H1 (cell line): Measurements from ENCODE around the gene GPM6B. TPM values are rescaled to one million over a fixed set of nuclear protein-coding genes. Genes with fewer than 3 reads are reported as not detected.

Source experiments
- CTCF ChIA-PET: fragments of 300-600 bp; sonication (Branson Sonifier 250); formaldehyde crosslinking; loops from one replicate; lab custom pipeline; 2021; ENCODE audit not compliant: partially characterized antibody; lab: Charles Lee
- POLR2A ChIA-PET: fragments of 300-600 bp; sonication (Branson Sonifier 250); formaldehyde crosslinking; loops from one replicate; lab custom pipeline; 2021; ENCODE audit warnings: inconsistent platforms; ENCODE audit not compliant: partially characterized antibody; lab: Charles Lee
- DNase-seq, 2 experiments: peaks; one replicate each; pipeline versions ENCODE4 v3.0.0 to v3.0.0-alpha.2; 2010 to 2022; ENCODE audit warnings: low spot score in 2 of 2, low read depth in 1 of 2, mixed read lengths in 1 of 2
- FAIRE-seq: peaks from 2 replicates; lab custom pipeline; 2011; peaks lifted over from hg19 to GRCh38; lab: Jason Lieb, UNC
- H2AFZ ChIP-seq: 2 replicates; pipeline ENCODE4 v1.8.1; 2012; ENCODE audit warnings: low read length, inconsistent platforms
- H2AK5ac ChIP-seq: 2 replicates; pipeline ENCODE4 v1.6.1; 2013; ENCODE audit warnings: low read depth, low read length
- H2BK120ac ChIP-seq: replicated peaks from 2 replicates; pipeline ENCODE3; 2013; ENCODE audit warnings: low read depth, low read length, inconsistent platforms
- H2BK12ac ChIP-seq: 2 replicates; pipeline ENCODE4 v1.6.1; 2013; ENCODE audit warnings: low read depth, low read length
- H2BK15ac ChIP-seq: 2 replicates; pipeline ENCODE4 v1.6.1; 2013; ENCODE audit warnings: low read length
- H2BK20ac ChIP-seq: 2 replicates; pipeline ENCODE4 v1.6.1; 2013; ENCODE audit warnings: low read length
- H2BK5ac ChIP-seq: 2 replicates; pipeline ENCODE4 v1.6.1; 2013; ENCODE audit warnings: low read depth, low read length
- H3K14ac ChIP-seq: 2 replicates; pipeline ENCODE4 v1.6.1; 2013; ENCODE audit warnings: inconsistent platforms; ENCODE audit not compliant: insufficient read length
- H3K18ac ChIP-seq: 2 replicates; pipeline ENCODE4 v1.6.1; 2013; ENCODE audit warnings: low read length; ENCODE audit errors: extremely low read depth
- H3K23ac ChIP-seq: 2 replicates; pipeline ENCODE4 v1.6.1; 2013; ENCODE audit warnings: inconsistent platforms; ENCODE audit not compliant: insufficient read length
- H3K23me2 ChIP-seq: 2 replicates; pipeline ENCODE4 v1.6.1; 2013; ENCODE audit warnings: low read depth, low read length
- H3K27ac ChIP-seq: 2 replicates; pipeline ENCODE4 v1.6.1; 2011; ENCODE audit warnings: low read depth, low read length, inconsistent platforms
- H3K27me3 ChIP-seq, 4 experiments: replicated peaks in 1 of 4; 1 replicate in 1 of 4; 2 replicates in 3 of 4; pipeline versions ENCODE4 v1.6.1 to v1.8.1; 2011 to 2013; ENCODE audit warnings: low read length in 3 of 4, mild to moderate bottlenecking in 3 of 4, inconsistent platforms in 2 of 4, mixed read lengths in 2 of 4, moderate library complexity in 1 of 4; ENCODE audit not compliant: control insufficient read depth in 3 of 4, insufficient read depth in 3 of 4; ENCODE audit errors: extremely low read depth in 1 of 4
- H3K36me3 ChIP-seq, 4 experiments: 2 replicates each; pipeline versions ENCODE4 v1.6.1 to v1.8.1; 2011 to 2013; ENCODE audit warnings: mild to moderate bottlenecking in 4 of 4, low read length in 3 of 4, moderate library complexity in 2 of 4, control low read depth in 1 of 4, inconsistent platforms in 1 of 4; ENCODE audit not compliant: insufficient read depth in 4 of 4, control insufficient read depth in 2 of 4
- H3K4ac ChIP-seq: replicated peaks from 2 replicates; pipeline ENCODE3; 2013; ENCODE audit warnings: low read length, low read depth, mixed read lengths, inconsistent platforms; ENCODE audit not compliant: insufficient read length
- H3K4me1 ChIP-seq, 4 experiments: replicated peaks in 1 of 4; 1 replicate in 1 of 4; 2 replicates in 3 of 4; pipeline versions ENCODE4 v1.6.1 to v1.8.1; 2011 to 2013; ENCODE audit warnings: low read length in 3 of 4, inconsistent platforms in 2 of 4, mixed read lengths in 1 of 4; ENCODE audit not compliant: insufficient read depth in 4 of 4, control insufficient read depth in 3 of 4
- H3K4me2 ChIP-seq, 2 experiments: 2 replicates each; pipeline versions ENCODE4 v1.6.1 to v1.8.1; 2011 to 2013; ENCODE audit warnings: low read depth in 2 of 2, low read length in 2 of 2, control low read depth in 1 of 2, inconsistent platforms in 1 of 2, mild to moderate bottlenecking in 1 of 2; ENCODE audit not compliant: insufficient read depth in 1 of 2
- H3K4me3 ChIP-seq, 4 experiments: fragments of 200-600, 300-600 bp in 1 of 4; sonication (generic), shearing (Covaris generic), sonication (Bioruptor Twin) in 1 of 4; 2 replicates each; pipeline versions ENCODE4 v1.5.1 to v1.8.1; 2011 to 2016; ENCODE audit warnings: low read length in 4 of 4, low read depth in 3 of 4, control low read depth in 2 of 4, inconsistent platforms in 2 of 4, mild to moderate bottlenecking in 2 of 4, mixed read lengths in 1 of 4, moderate library complexity in 1 of 4; ENCODE audit not compliant: insufficient read depth in 2 of 4; ENCODE audit errors: extremely low read depth in 1 of 4
- H3K56ac ChIP-seq: replicated peaks from 2 replicates; pipeline ENCODE3; 2013; ENCODE audit warnings: low read depth, mild to moderate bottlenecking, mixed read lengths, low read length, inconsistent platforms; ENCODE audit not compliant: insufficient read length
- H3K79me1 ChIP-seq: 2 replicates; pipeline ENCODE4 v1.6.1; 2013; ENCODE audit warnings: low read depth, low read length, control low read depth
- H3K79me2 ChIP-seq, 2 experiments: 2 replicates each; pipeline versions ENCODE4 v1.6.1 to v1.8.1; 2012 to 2013; ENCODE audit warnings: low read length in 2 of 2, mild to moderate bottlenecking in 2 of 2, inconsistent platforms in 1 of 2; ENCODE audit not compliant: insufficient read depth in 2 of 2, control insufficient read depth in 1 of 2
- H3K9ac ChIP-seq, 4 experiments: replicated peaks in 1 of 4; 1 replicate in 1 of 4; 2 replicates in 3 of 4; pipeline versions ENCODE4 v1.6.1 to v1.8.1; 2011 to 2013; ENCODE audit warnings: low read depth in 3 of 4, low read length in 3 of 4, control low read depth in 2 of 4, mild to moderate bottlenecking in 2 of 4, moderate library complexity in 2 of 4, inconsistent platforms in 1 of 4; ENCODE audit errors: extremely low read depth in 1 of 4
- H3K9me3 ChIP-seq, 2 experiments: 2 replicates each; pipeline versions ENCODE4 v1.6.1 to v1.8.1; 2012 to 2013; ENCODE audit warnings: mild to moderate bottlenecking in 2 of 2, moderate library complexity in 2 of 2, control low read depth in 1 of 2, inconsistent platforms in 1 of 2, low read depth in 1 of 2, low read length in 1 of 2, mixed read lengths in 1 of 2; ENCODE audit not compliant: insufficient read depth in 2 of 2
- H4K20me1 ChIP-seq, 2 experiments: replicated peaks in 1 of 2; 2 replicates each; pipeline versions ENCODE3 to v1.8.1; 2011 to 2013; ENCODE audit warnings: inconsistent platforms in 2 of 2, low read length in 2 of 2, mild to moderate bottlenecking in 1 of 2; ENCODE audit not compliant: insufficient read depth in 2 of 2, control insufficient read depth in 1 of 2
- H4K5ac ChIP-seq: 2 replicates; pipeline ENCODE4 v1.6.1; 2013; ENCODE audit warnings: low read length, low read depth, mixed read lengths, inconsistent platforms; ENCODE audit not compliant: insufficient read length
- H4K8ac ChIP-seq: 2 replicates; pipeline ENCODE4 v1.8.0; 2013; ENCODE audit warnings: mild to moderate bottlenecking, moderate library complexity, low read length, inconsistent platforms; ENCODE audit not compliant: insufficient read depth; ENCODE audit errors: extremely low read depth
- H4K91ac ChIP-seq: replicated peaks from 2 replicates; pipeline ENCODE3; 2013; ENCODE audit warnings: low read length, mixed read lengths, inconsistent platforms; ENCODE audit not compliant: insufficient read length
- ATF2 ChIP-seq: IDR thresholded peaks from 2 replicates; pipeline ENCODE4 v1.6.1; 2012; ENCODE audit warnings: low read length, inconsistent platforms
- CTBP2 ChIP-seq: IDR thresholded peaks from 2 replicates; pipeline ENCODE4 v1.7.0; 2011; ENCODE audit warnings: borderline replicate concordance, mild to moderate bottlenecking, moderate library complexity, mixed read lengths, low read length; ENCODE audit not compliant: insufficient read depth, insufficient read length
- HDAC2 ChIP-seq, 2 experiments: fragments of 300-600 bp in 1 of 2; sonication (generic) in 1 of 2; IDR thresholded peaks; 2 replicates each; pipeline ENCODE4 v1.6.1; 2011 to 2012; ENCODE audit warnings: low read depth in 2 of 2, low read length in 2 of 2, mild to moderate bottlenecking in 2 of 2, moderate library complexity in 2 of 2, borderline replicate concordance in 1 of 2, inconsistent platforms in 1 of 2
- HDAC6 ChIP-seq: IDR thresholded peaks from one replicate; pipeline ENCODE4 v1.7.1; 2012; ENCODE audit warnings: low read depth, mild to moderate bottlenecking, inconsistent platforms, low read length, moderate library complexity
- NANOG ChIP-seq: IDR thresholded peaks from 2 replicates; pipeline ENCODE4 v1.6.1; 2011; ENCODE audit warnings: low read length, low read depth, mild to moderate bottlenecking, inconsistent platforms; ENCODE audit not compliant: insufficient read depth, poor library complexity, severe bottlenecking
- RAD21 ChIP-seq, 2 experiments: IDR thresholded peaks in 1 of 2; conservative IDR thresholded peaks in 1 of 2; 2 replicates each; pipeline ENCODE4 v1.6.1; 2011; ENCODE audit warnings: low read depth in 2 of 2, low read length in 2 of 2, improper control_type of control experiment in 1 of 2, inconsistent platforms in 1 of 2, mild to moderate bottlenecking in 1 of 2, moderate library complexity in 1 of 2
- RBBP5 ChIP-seq: IDR thresholded peaks from 2 replicates; pipeline ENCODE4 v1.7.1; 2012; ENCODE audit warnings: low read depth, mild to moderate bottlenecking, inconsistent platforms, low read length, moderate library complexity, borderline replicate concordance
- RNF2 ChIP-seq: fragments of 200-900, 300-1000 bp; sonication (generic); IDR thresholded peaks from 2 replicates; pipeline ENCODE4 v1.7.1; 2016; ENCODE audit warnings: borderline replicate concordance, low read depth, mild to moderate bottlenecking, antibody characterized with exemption, low read length; ENCODE audit not compliant: poor library complexity, severe bottlenecking; ENCODE audit errors: missing control alignments
- TBP ChIP-seq: IDR thresholded peaks from 2 replicates; pipeline ENCODE4 v1.6.1; 2011; ENCODE audit warnings: low read depth, low read length, improper control_type of control experiment
- ZNF274 ChIP-seq: IDR thresholded peaks from 2 replicates; pipeline ENCODE4 v1.7.0; 2012; ENCODE audit warnings: low read length, borderline replicate concordance; ENCODE audit errors: extremely low read depth
- WGBS, 2 experiments: shearing (Covaris generic) in 1 of 2; methylation state at CpG; one replicate each; pipeline versions ENCODE4 v1.1.6 to v1.1.7; 2013 to 2015; ENCODE audit warnings: low lambda C conversion rate in 2 of 2, mixed read lengths in 2 of 2, inconsistent platforms in 1 of 2, low coverage in 1 of 2, missing lambda C conversion rate in 1 of 2; ENCODE audit not compliant: insufficient replicate concordance in 2 of 2, insufficient coverage in 1 of 2, insufficient read length in 1 of 2; ENCODE audit errors: extremely low coverage in 1 of 2, missing lambda C conversion rate in 1 of 2; 5-methylcytosine and 5-hydroxymethylcytosine counted together
- polyA plus RNA-seq, 7 experiments: library from polyadenylated mRNA; depleted of rRNA in 3 of 7; stranded (reverse) in 5 of 7; unstranded in 2 of 7; fragments of >200 nt in 5 of 7; fragments of 200-250 nt in 2 of 7; gene quantifications; 1 replicate in 5 of 7; 2 replicates in 1 of 7; 4 replicates in 1 of 7; pipeline versions ENCODE4 v1.2.1 to v1.2.3, GENCODE V29; 2011 to 2013; ENCODE audit warnings: missing spikeins in 2 of 7, mixed read lengths in 2 of 7
- total RNA-seq: library from RNA; stranded (reverse); fragmentation: NEBNext Ultra II Directional; extraction: Animal tissue kit (Norgen Biotek cat#: 25700); gene quantifications from 2 replicates; pipeline ENCODE4 v1.2.1, GENCODE V29; 2021

GPM6B gene
- total and polyA plus RNA-seq, 2 of the 8 experiments (the other 6 are each of a cell fraction or from before 2014, with no cell fraction given): 132 to 175 TPM

- no peak overlapping the region for H3K9ac ChIP-seq
- 94% methylated on average over 4 of the region's 6 CpGs; no CpG with 5 or more reads in 1 of the 2 experiments for WGBS, 2 experiments
- H4K20me1 ChIP-seq: no peaks in the 10 kb centered on the region
- no peak overlapping the region for H3K18ac ChIP-seq
- no peak overlapping the region for H4K8ac ChIP-seq
- H2BK120ac ChIP-seq: no peak overlapping the region
- no peak overlapping the region for H3K4me2 ChIP-seq
- CTCF ChIA-PET: no interaction called here
- DNase-seq: no peak
- H2AK5ac ChIP-seq: no peak overlapping the region
- H3K56ac ChIP-seq: no peak overlapping the region
- H3K27me3 ChIP-seq: no peaks in the 10 kb centered on the region
- no peak overlapping the region for H2BK12ac ChIP-seq
- no peak overlapping the region for H3K4ac ChIP-seq
- POLR2A ChIA-PET: no interaction called here
- peaks cover 0 to 11% of the 10 kb centered on the region in 2 experiments; a peak in 2 of 4 replicates for H3K79me2 ChIP-seq
- H3K23ac ChIP-seq: no peak overlapping the region
- H2BK5ac ChIP-seq: no peak overlapping the region
- no peak overlapping the region for H4K5ac ChIP-seq
- no peak overlapping the region for H2AFZ ChIP-seq
- H3K79me1 ChIP-seq: no peaks in the 10 kb centered on the region
- no peak overlapping the region for H3K4me3 ChIP-seq
- no peak overlapping the region for H2BK15ac ChIP-seq
- no peaks in the 10 kb centered on the region for H3K4me1 ChIP-seq
- no peak overlapping the region for H3K27ac ChIP-seq
- no peaks in the 10 kb centered on the region for H3K23me2 ChIP-seq
- no peaks in the 10 kb centered on the region for H3K36me3 ChIP-seq
- H3K9me3 ChIP-seq: no peaks in the 10 kb centered on the region
- no peak overlapping the region for H3K14ac ChIP-seq
- no peak overlapping the region for H2BK20ac ChIP-seq
- H4K91ac ChIP-seq: no peak overlapping the region
- no peak for FAIRE-seq
- TF ChIP-seq RNF2: no peak
- TF ChIP-seq ATF2: no peak
- no peak for TF ChIP-seq ZNF274
- TF ChIP-seq RBBP5: no peak
- TF ChIP-seq CTBP2: no peak
- no peak for TF ChIP-seq NANOG
- TF ChIP-seq HDAC6: no peak
- TF ChIP-seq RAD21 (IDR thresholded peaks at IDR 0.05 in 1 of 2, conservative IDR thresholded peaks at IDR 0.05 in 1 of 2; ENCODE audit: low read depth in 2 of 2, low read length in 2 of 2): no peak
- no peak for TF ChIP-seq HDAC2 (IDR thresholded peaks at IDR 0.05; ENCODE audit: borderline replicate concordance in 1 of 2, low read depth in 2 of 2, low read length in 2 of 2)
- TF ChIP-seq TBP: no peak
These were observed 8.4 kb upstream of the GPM6B start for GRCh38 chrX:13825178-13825762.
